HG03045 (cell line): ENCODE measurements around the gene C19orf81.

Experiments used
- ATAC-seq: cut with Tn5 transposase; IDR thresholded peaks from one replicate; pipeline ENCODE4 v1.9.1; 2021; ENCODE audit warnings: mild to moderate bottlenecking, moderate library complexity; ENCODE audit not compliant: unreplicated experiment

Gene C19orf81

DNA sequence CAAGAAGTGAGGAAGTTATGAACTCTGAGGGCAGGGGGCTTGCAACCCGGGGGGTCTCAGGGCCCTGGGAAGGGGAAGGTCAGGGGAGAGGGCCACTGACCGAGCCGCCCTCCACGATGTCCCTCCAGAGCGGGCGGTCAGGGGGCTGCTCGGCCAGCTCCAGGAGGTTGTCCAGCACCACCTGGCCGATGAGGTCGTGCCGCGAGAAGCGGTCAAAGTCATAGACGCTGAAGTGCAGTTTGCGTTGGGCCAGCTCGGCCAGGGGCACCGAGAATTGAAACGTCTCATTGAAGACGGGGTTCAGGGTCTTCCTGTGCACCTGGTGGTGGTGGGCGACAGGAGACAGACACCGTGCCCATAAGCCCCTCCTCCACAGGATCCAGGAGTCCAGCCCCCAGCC, 20.1 kb upstream of the C19orf81 start:
- ATAC-seq, result no peak

DNA sequence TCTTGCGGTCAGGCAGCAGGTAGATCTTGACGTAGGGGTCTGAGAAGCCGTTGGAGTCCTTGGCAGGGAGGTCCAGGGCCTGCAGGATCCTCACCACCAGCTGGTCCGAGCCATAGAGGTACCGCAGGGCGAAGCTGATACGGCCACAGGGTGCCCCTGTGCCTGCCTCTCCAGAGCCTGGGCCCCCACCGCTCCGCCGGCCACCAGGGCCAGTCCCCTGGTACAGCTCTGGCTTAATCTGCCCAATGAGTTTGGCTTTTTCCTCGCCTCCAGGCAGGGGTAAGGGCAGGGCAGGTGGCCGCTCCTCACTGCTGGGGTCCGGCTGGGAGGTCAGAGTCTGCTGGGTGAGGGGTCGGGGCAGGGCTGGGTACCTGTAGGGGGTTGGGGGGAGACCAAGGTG, 19.4 kb upstream of the C19orf81 start:
- no peak for ATAC-seq

DNA sequence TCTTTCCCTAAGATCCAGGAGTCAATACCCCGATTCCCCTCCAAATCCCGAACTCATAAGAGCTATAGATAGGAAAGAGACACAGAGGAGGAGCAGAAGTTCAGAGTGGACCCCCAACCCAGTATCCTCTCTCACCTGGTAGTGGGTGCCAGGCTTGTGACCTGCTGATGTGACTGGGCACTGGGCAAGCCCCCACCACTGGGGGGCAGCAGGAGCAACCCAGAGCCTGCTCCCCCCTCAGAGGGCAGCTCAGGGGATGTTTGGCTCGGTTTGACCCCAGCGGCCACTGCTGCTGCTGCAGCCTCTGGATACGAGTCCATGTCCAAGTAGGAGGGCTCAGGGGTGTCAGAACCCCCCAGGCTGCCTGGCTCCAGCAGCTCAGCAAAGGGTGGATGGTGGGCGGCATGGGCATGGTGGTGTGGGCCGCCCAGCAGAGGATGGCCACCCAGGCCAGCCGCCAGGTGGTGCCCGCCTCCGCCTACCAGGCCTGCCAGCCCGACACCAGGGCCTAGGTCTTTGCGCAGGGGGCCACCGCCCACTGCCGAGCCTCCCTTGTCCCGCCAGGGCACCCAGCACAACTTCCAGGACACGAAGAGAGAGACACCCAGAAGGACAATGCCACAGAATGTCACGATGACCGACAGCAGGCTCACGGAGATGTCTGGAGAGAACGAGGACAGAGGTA, 17.0 kb upstream of the C19orf81 start:
- ATAC-seq, result no peak

DNA sequence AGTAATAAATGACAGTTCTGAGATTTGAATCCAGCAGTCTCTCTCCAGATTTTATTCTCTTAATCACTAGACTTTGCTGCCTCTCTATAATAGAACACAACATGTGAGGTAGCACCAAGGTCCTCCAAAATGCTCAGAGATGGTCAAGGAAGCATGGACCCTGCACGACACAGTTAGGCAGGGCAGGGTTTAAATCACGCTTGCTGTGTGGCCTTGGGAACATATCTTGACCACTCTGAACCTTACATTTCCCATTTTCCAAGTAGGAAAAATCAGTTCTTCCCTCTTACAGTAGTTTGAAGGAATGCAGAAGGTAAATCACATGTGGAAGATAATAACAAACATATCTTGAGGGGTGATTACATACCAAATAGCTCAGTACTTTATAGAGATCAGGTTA, 15.9 kb upstream of the C19orf81 start:
- ATAC-seq, result no peak

DNA sequence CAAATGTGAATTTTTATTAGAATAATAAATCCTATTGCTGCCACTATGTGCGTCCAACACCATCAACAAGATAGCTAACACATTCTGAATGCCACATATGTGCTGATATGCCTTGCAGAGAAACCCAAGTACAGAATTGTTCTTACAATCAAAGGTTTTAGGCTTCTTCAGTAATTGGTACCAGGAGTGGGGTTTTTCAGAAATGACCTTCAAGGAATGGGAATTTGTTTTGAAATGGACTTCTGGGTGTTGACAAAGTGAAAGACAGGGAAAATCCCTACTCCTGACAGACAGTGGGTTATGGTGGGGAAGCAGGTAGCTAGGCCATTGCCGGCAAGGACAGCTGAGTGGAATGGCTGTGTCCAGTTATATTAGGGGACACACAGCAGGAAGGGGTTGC, 15.3 kb upstream of the C19orf81 start:
- no peak for ATAC-seq

DNA sequence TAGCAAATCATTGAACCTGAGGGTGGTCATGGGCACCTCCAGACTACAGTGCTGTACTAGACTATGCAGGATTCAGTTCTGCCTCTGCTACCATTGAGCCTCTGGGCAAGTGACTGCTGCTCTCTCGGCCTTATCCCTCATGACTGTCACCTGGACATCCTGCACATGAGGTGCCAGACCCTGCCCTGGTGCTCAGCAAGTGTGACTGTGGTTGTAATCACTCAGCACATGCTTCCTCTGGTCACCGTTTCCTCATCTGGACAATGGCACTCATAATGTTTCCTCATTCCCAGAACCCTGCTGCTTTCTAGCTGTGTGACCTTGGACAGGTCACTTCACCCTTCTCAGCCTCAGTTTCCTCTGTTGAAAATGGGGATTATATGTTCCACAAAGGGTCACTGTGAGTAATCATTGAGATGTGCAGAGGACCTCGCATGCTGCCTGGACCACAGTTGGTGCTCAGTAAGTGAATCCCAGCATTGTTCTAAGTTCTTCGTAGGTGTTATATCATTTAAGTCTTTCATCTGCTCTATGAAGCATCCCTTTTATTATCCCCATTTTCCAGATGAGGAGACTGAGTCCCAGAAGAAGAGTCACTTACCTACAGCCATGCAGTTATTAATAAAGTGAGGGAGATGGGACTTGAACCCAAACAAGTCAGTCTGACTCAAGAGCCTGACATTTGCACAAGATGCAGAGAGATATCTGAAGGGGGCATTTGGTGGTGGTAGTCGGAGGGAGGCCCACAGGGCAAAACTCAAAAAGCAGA, 12.7 kb upstream of the C19orf81 start:
- no peak for ATAC-seq

DNA sequence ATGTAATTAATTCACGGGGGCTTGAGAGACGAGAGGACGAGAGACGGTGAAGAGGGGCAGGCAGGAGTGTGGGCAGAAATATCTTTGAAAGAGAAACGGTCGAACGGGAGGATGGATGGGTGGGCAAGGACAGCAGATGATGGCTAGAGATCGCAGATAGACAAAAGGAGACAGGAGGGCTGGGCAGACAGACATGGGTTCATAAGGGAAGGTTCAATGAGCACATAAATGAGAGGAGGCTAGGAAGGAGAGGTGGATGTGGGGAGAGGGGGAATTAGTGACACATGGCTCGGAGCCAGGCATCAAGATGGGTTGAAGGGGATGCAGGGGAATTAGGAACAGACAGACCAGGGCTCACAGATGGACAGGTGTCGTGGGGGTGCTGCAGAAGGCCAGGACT, 10.6 kb upstream of the C19orf81 start:
- no peak for ATAC-seq

DNA sequence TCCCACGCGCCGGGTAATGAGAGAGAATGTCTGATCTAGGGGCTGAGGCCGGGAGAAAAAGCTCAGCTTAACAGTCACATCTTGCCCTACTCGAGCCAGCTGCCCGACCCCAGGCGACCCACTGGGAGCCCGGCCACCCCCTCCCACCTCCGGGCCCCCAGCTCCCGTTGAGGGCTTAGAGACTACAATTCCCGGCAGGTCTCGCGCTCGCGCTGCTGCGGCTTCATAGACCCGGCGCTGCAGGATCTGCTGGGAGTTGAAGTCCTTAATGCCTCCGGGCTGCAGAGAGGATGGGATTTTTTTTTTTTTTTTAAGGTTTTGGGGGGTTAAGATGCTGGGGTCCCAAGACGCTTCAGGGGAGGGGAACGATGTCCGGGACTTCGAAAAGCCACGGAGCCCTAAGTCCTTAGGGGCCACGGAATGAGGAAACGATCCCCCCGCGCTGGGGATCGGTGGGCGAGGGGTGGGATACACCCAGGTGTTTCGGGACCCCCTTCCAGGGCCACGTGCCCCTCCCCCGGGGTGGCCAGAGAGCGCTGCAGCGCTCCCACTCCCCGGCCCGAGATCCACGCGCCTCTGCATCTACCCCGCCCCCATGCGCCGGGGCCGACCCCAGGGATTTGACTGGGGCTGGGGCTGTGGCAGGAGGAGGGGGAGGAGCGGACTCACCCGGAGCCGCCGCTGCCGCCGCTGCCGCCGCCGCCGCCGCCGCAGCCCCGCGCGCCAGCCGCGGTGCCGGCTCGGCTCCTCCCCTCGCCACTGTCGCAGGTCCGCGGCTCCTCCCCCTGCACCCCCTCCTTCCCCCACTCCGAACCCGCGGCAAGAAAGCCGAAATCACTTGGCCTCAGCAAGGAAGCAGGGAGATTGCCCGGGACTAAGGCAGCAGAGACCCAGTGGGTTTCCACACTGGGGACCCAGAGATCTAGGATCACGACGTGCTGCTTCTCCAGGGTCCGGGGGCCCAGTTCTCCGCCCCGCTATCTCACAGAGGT, 9.8 kb upstream of the C19orf81 start, which contains the start of gene SYT3:
Gene SYT3 (minus strand): TSS at position 761 of the 992 bp plus-strand sequence. CDS start 2,470 bp downstream, outside the sequence.
- ATAC-seq, result no peak

DNA sequence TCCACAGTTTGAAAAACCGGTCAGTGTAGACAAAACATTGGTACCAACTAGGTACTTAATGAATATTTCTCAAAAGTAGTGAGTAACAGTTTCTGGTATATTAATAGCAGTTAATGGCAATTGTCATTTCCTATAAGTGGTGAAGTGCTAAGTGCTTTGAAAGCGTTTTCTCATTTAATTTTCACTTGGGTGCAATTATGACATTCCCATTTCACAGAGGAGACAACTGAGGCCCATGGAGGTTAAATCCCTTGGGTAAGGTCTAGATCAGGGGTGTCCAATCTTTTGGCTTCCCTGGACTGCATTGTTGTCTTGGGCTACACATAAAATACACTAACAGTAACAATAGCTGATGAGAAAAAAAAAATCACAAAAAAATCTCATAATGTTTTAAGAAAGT, 8.9 kb upstream of the C19orf81 start:
- no peak for ATAC-seq

DNA sequence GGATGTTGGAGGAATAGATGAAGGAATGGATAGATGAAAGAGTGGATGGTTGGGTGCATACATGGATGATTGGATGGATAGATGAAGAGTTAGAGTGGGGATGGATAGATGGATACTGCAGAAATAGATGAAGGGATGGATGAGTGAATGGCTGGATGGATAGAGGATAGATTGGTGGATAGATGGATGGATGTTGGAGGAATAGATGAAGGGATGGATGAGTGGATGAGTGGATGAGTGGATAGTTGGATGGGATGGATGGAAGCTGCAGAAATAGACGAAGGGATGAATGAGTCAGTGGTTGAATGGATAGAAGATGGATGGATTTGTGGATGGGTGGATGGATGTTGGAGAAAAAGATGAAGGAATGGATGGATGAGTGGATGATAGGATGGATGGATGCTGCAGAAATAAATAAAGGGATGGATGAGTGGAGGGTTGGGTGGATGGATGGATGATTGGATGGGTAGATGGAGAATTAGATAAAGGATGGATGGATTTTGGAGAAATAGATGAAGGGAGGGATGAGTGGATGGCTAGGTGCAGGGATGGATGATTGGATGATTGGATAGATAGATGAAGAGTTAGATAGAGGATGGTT, 4.8 kb upstream of the C19orf81 start:
- ATAC-seq, result no peak

DNA sequence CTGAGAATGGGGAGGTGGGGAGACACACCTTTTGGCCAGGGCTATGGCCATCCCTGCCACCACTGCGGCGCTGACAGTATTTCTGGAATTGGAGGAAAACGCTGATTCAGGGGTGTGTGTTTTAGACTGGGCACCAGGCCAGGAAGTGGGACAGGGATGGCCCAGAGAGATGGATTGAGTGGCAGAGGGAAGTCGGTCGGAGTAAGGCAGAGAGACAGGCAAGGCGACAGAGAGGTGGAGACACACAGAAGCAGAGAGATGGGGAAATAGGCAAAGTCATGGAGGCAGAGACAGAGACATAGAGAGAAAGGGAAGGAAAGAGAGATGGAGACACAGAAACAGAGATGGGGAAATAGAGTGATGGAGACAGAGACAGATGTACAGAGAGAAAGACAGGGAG, 4.1 kb upstream of the C19orf81 start:
- no peak for ATAC-seq

DNA sequence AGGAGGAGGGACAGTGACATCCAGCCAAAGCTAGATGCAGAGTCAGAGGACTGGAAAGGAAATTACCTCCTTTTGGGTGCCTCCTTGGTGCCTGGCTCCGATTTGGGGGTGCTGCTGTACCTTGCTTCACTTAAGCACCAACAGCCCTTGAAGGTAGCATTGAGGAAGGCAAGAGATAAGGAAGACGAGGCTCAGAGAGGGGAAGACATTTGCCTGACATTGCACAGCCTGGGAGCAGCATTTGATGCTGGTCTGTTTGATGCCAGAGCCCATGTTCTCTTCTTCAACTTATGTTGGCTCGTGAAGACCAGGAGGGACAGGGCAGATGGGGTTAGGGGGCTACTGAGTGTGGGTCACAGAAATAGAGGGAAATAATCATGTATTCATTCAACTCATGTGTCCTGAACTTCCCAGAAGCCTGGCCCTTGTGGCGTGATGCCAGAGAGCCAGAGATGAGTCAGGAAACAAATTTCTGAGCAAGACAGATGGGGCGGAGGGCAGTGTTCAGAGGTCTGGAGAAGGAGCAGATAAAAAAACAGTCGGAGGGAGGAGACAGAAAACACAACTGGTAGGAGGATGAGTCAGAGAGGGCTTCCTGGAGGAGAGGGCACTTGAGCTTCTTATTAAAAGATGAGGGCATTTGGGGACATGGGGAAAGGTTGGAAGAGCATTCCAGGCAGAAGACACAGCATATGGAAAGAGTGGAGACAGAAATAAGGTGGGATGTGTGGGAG, 3.0 kb upstream of the C19orf81 start:
- ATAC-seq, result no peak

DNA sequence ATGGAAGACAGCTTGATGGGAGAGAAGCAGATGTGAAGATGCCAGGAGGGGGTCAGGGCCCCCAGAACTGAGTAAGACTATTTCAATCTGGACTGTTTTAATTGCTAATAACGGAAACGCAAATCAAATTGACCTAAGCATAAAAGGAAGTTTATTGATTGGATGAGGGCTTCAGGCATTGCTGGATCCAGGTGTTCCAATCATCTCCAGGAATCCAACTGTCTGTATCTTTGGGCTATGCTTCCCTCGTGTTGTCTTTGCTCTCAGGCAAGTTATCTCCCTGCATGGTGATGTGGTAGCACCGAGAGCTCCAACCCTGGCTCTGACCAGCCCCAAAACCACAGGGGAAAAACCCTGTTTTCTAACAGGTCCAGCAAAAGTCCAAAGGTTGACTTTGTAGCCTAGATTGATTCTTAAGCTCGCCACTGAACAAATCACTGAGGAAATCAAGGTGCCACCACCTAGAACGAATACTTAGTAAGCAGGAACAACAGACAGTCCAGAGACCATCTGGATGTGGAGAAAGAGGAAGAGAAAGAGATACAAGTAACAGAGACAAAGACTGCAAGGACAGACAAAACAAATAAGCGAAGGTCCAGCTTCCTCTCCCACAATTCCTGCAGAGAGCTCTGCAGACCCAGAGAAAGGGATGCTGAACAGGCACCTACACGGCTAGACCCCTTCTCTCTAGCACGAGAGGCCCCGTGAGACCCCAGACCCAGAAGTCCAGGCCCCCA, 1.2 kb upstream of the C19orf81 start:
- ATAC-seq, result no peak

DNA sequence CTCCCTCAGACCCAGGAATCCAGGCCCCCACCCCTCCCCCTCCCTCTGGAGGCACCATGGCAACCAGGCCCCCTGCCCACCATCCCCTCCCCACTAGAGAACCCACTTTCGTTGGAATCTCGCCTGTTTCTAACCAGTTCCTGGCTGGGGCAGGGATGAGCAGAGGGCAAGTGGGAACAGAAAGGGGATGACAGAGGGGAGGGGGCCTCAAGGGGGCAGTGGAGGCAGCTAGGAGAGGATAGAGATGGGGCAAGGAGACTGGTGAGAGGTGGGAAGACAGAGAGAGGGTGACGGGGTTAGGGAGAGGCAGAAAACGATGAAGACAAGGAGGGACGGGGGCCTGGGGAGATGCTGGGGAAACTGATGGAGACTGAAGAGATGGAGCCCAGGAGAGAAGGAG, 586 bp upstream of the C19orf81 start:
- ATAC-seq, result no peak

DNA sequence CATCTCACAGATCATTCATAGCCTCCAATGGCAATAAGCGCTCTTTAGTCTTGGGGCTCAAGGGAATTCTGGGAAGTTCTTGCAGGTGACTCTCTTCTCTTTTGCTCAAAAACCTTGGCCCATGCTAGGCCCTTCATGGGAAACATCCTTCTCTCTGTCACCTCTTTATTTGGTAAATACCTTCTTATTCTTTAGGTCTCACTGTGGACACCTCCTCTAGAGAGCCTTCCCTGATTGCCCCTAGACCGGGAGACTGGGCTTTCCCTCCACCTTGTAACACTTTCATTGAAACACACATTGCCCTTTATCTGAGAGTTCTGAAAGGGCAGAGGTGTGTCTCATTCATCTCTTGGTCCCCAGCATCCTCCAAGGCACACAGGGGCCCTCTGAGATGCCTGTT, 1.9 kb downstream of the C19orf81 start:
- ATAC-seq, result no peak

DNA sequence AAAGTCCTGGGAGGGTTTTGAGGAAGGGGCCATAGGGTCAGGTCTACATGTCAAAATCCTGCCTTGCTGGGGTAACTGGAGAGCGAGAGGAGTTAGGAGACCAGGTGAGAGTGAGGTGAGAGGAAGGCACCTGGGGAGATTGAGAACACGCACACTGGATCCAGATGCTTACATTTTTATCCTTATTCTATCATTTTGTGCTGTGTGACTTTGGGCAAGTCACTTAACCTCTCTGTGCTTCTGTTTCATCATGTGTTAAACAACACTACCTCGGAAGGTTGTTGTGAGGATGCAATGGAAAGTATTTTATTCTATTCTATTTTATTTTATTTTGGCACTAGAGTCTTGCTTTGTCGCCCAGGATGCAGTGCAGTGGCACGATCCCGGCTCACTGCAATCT, 3.5 kb downstream of the C19orf81 start:
- no peak for ATAC-seq

DNA sequence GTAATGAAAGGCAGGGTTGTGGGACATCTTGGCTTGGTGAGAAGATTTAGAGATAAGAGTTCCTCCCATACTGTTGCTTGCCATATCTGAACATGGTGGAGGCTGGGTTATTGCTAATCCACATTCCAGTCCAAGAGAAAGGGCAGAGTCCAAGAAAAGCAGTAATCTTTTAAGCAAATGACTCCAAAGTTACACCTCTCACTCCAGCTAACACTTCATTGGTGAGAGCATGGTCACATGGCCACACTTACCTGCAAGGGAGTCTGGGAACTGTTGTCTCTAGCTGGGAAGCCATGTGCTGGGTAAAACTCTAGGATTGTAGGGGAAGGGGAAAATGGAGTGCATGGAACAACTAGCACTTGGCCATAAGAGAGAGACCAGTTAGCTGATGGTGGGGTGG, 5.6 kb downstream of the C19orf81 start:
- no peak for ATAC-seq

DNA sequence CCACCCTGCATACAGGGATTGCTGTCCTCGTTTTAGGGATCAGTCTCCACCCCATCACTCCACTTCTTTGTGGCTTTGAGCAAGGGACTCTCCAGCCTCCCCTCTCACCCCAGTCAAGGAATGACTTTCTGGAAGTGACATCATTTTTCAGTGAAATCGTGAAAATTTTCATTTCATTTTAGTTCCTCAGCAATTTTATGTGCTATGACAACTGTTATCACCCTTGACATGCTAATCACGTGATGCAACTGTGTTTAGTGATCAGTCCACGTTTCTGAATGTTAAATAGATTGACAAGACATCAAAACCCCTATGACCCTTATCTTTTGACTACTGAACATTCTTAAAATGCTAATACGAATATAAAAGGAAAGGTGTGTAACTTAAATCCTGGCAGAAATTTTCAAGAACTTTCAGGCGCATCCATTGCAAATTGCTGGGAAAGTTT, 8.0 kb downstream of the C19orf81 start:
- no peak for ATAC-seq

DNA sequence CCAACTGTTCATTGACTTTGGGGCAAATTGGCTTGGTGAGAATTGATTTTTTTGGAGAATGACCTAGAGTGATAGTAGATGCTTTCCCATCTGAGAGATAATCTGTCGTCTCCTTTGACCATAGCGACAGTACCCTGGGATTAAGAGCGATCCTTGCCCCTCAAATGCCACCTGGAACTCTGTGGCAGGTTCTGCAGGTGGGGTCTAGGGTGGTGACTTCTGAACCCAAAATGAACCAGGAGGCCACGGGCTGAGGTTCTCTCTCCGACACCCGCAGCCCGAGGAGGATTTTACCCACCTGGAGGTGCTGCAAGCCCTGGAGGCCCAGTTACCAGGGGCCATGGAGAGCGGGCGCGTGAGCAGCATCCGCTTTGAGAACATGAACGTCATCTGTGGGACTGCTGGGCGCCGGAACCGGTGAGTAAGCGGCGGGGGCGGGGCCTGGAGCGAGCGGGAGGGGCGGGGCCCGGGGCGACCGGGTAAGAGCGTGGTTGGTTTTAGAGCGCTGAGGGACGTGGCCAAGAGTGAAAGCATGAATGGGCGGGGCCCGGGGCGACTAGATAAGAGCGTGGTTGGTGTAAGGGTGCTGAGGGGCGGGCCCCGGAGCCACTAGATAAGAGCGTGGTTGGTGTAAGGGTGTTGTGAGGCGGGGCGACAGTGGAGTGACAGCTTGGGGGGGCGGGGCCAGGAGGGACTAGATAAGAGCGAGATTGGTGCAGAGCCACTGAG, 8.6 kb downstream of the C19orf81 start:
- ATAC-seq, result no peak
